ENCODE measurements around the gene NIT2. TPM values are rescaled to one million over a fixed set of nuclear protein-coding genes. Genes with fewer than 3 reads are reported as not detected.
"Not testable (repeated sequence)": the region's sequence is repeated elsewhere in the genome, so short reads cannot be mapped to it uniquely, and the experiment has no call there.

The NIT2 gene
- polyA plus RNA-seq, 4 donors: 84.8 to 113 (median 111) TPM

- not testable (repeated sequence) for DNase-seq (ENCODE audit: low read depth in 4 of 4, low spot score in 2 of 4)
These were observed 1.7 kb downstream of the NIT2 start for GRCh38 chr3:100336229-100336628.

GRCh38 chr3:100338911-100339310, 4.4 kb downstream of the NIT2 start:
- no peak for DNase-seq (ENCODE audit: low read depth in 4 of 4, low spot score in 2 of 4)

- no peak for DNase-seq (ENCODE audit: low read depth in 4 of 4, low spot score in 2 of 4)
These were observed 5.2 kb downstream of the NIT2 start for GRCh38 chr3:100339786-100340185.

GRCh38 chr3:100340527-100340926, 6.0 kb downstream of the NIT2 start:
- no peak for DNase-seq (ENCODE audit: low read depth in 4 of 4, low spot score in 2 of 4)

GRCh38 chr3:100348727-100349126, 14.2 kb downstream of the NIT2 start:
- no peak for DNase-seq (ENCODE audit: low read depth in 4 of 4, low spot score in 2 of 4)

- not testable (repeated sequence) for DNase-seq (ENCODE audit: low read depth in 4 of 4, low spot score in 2 of 4)
These were observed 17.2 kb downstream of the NIT2 start for GRCh38 chr3:100351770-100352169.

- no peak for DNase-seq (ENCODE audit: low read depth in 4 of 4, low spot score in 2 of 4)
These were observed 18.0 kb downstream of the NIT2 start for GRCh38 chr3:100352296-100353231.

- no peak for DNase-seq (ENCODE audit: low read depth in 4 of 4, low spot score in 2 of 4)
These were observed 20.3 kb downstream of the NIT2 start for GRCh38 chr3:100354850-100355249.

- DNase-seq (ENCODE audit: low read depth in 4 of 4, low spot score in 2 of 4): no peak
These were observed 23.9 kb downstream of the NIT2 start for GRCh38 chr3:100358413-100358812.

- DNase-seq (ENCODE audit: low read depth in 4 of 4, low spot score in 2 of 4): no peak
These were observed 24.5 kb downstream of the NIT2 start for GRCh38 chr3:100359035-100359434.

- DNase-seq (ENCODE audit: low read depth in 4 of 4, low spot score in 2 of 4): no peak
These were observed 26.4 kb downstream of the NIT2 start for GRCh38 chr3:100360757-100361496.

GRCh38 chr3:100361897-100362296, 27.3 kb downstream of the NIT2 start:
- DNase-seq (ENCODE audit: low read depth in 4 of 4, low spot score in 2 of 4): no peak

- no peak for DNase-seq (ENCODE audit: low read depth in 4 of 4, low spot score in 2 of 4)
These were observed 29.9 kb downstream of the NIT2 start for GRCh38 chr3:100364421-100364820.

- no peak for DNase-seq (ENCODE audit: low read depth in 4 of 4, low spot score in 2 of 4)
These were observed 31.9 kb downstream of the NIT2 start for GRCh38 chr3:100366424-100366823.

- no peak for DNase-seq (ENCODE audit: low read depth in 4 of 4, low spot score in 2 of 4)
These were observed 33.9 kb downstream of the NIT2 start for GRCh38 chr3:100368441-100368840.

GRCh38 chr3:100370756-100371155, 36.2 kb downstream of the NIT2 start:
- DNase-seq (ENCODE audit: low read depth in 4 of 4, low spot score in 2 of 4): no peak

- no peak for DNase-seq (ENCODE audit: low read depth in 4 of 4, low spot score in 2 of 4)
These were observed 40.0 kb downstream of the NIT2 start for GRCh38 chr3:100374521-100374920.

GRCh38 chr3:100376301-100376700, 41.7 kb downstream of the NIT2 start:
- DNase-seq (ENCODE audit: low read depth in 4 of 4, low spot score in 2 of 4): no peak

GRCh38 chr3:100384733-100385525, 50.4 kb downstream of the NIT2 start:
- DNase-seq (ENCODE audit: low read depth in 4 of 4, low spot score in 2 of 4): no peak

- no peak for DNase-seq (ENCODE audit: low read depth in 4 of 4, low spot score in 2 of 4)
These were observed 52.0 kb downstream of the NIT2 start for GRCh38 chr3:100386437-100387074.

All from left renal cortex interstitium (tissue), 4 donors.